ENCODE measurements around the gene TMOD1.

- no peak for TF ChIP-seq CREB5 (CRISPR knock-in tag; IDR thresholded peaks at IDR 0.05; ENCODE audit: low read depth)
- TF ChIP-seq PATZ1 (CRISPR knock-in tag; IDR thresholded peaks at IDR 0.05; ENCODE audit: borderline replicate concordance), result no peak
- no peak for TF ChIP-seq ZNF8 (CRISPR knock-in tag; IDR thresholded peaks at IDR 0.05)
- no peak for TF ChIP-seq ZC3H10 (CRISPR knock-in tag; IDR thresholded peaks at IDR 0.05)
- no peak for TF ChIP-seq ZNF70 (CRISPR knock-in tag; IDR thresholded peaks at IDR 0.05)
- no peak for TF ChIP-seq PPARA (CRISPR knock-in tag; IDR thresholded peaks at IDR 0.05; ENCODE audit: borderline replicate concordance)
- TF ChIP-seq TOX (CRISPR knock-in tag; IDR thresholded peaks at IDR 0.05; ENCODE audit: borderline replicate concordance), result no peak
- TF ChIP-seq ARNTL (CRISPR knock-in tag; IDR thresholded peaks at IDR 0.05; ENCODE audit: borderline replicate concordance, low read depth), result no peak
- no peak for TF ChIP-seq CSDC2 (CRISPR knock-in tag; IDR thresholded peaks at IDR 0.05)
- no peak for TF ChIP-seq TSHZ2 (CRISPR knock-in tag; IDR thresholded peaks at IDR 0.05)
These were observed 26.4 kb downstream of the TMOD1 start for GRCh38 chr9:97527626-97528528.

Data from SK-N-SH treated with all-trans-retinoic acid at 6 μM for 48 hours (cell line).